DOHH2 (cell line): ENCODE data around the gene NSMCE4A.
A peak's percentile ranks its signal among the peaks of the same experiment; 100 is the strongest.
"Not testable (repeated sequence)": the region's sequence is repeated elsewhere in the genome, so short reads cannot be mapped to it uniquely, and the experiment has no call there.

Source experiments
- H3F3A ChIP-seq: fragments of 200-600 bp; sonication (generic), shearing (Covaris generic); 2 replicates; pipeline ENCODE4 v1.6.0; 2016; ENCODE audit warnings: antibody characterized with exemption, mild to moderate bottlenecking; ENCODE audit not compliant: control insufficient read depth, insufficient read depth
- H3K27ac ChIP-seq: fragments of 200-600 bp; sonication (generic); 2 replicates; pipeline ENCODE4 v1.5.1; 2014; ENCODE audit warnings: low read depth, mild to moderate bottlenecking, low read length, moderate library complexity
- H3K27me3 ChIP-seq: fragments of 200-600 bp; sonication (generic); 2 replicates; pipeline ENCODE4 v1.6.1; 2014; ENCODE audit warnings: mild to moderate bottlenecking, low read length, mixed read lengths; ENCODE audit not compliant: control insufficient read depth
- H3K36me3 ChIP-seq: fragments of 200-600 bp; sonication (generic); 2 replicates; pipeline ENCODE4 v1.6.1; 2014; ENCODE audit warnings: mild to moderate bottlenecking, low read length, moderate library complexity, mixed read lengths; ENCODE audit not compliant: control insufficient read depth
- H3K4me1 ChIP-seq: fragments of 200-600 bp; sonication (generic); 2 replicates; pipeline ENCODE4 v1.6.1; 2014; ENCODE audit warnings: mild to moderate bottlenecking, low read length, mixed read lengths; ENCODE audit not compliant: control insufficient read depth
- H3K4me2 ChIP-seq: fragments of 200-600 bp; sonication (generic); 2 replicates; pipeline ENCODE4 v1.6.0; 2014; ENCODE audit warnings: mild to moderate bottlenecking, low read length, moderate library complexity
- H3K4me3 ChIP-seq: fragments of 200-600 bp; sonication (generic); 2 replicates; pipeline ENCODE4 v1.5.1; 2014; ENCODE audit warnings: mild to moderate bottlenecking, low read length, mixed read lengths
- H3K79me2 ChIP-seq: fragments of 200-600 bp; sonication (generic); 2 replicates; pipeline ENCODE4 v1.6.1; 2014; ENCODE audit warnings: mild to moderate bottlenecking, low read length, mixed read lengths; ENCODE audit not compliant: control insufficient read depth
- H3K9me2 ChIP-seq: fragments of 200-600 bp; sonication (generic); replicated peaks from 2 replicates; pipeline ENCODE4 v1.6.1; 2014; ENCODE audit warnings: mild to moderate bottlenecking, low read length, mixed read lengths; ENCODE audit not compliant: control insufficient read depth
- H3K9me3 ChIP-seq: fragments of 200-600 bp; sonication (generic); 2 replicates; pipeline ENCODE4 v1.6.1; 2014; ENCODE audit warnings: antibody characterized with exemption, low read length, mixed read lengths; ENCODE audit not compliant: control insufficient read depth, insufficient read depth
- H4K20me1 ChIP-seq: fragments of 200-600 bp; sonication (generic); 2 replicates; pipeline ENCODE4 v1.6.0; 2014; ENCODE audit warnings: low read depth, mild to moderate bottlenecking, antibody characterized with exemption, low read length, moderate library complexity; ENCODE audit not compliant: control insufficient read depth, insufficient read depth
- EZH2phosphoT487 ChIP-seq: fragments of 200-600 bp; sonication (generic); IDR thresholded peaks from 2 replicates; pipeline ENCODE4 v1.6.1; 2017; ENCODE audit warnings: borderline replicate concordance, mild to moderate bottlenecking, antibody characterized with exemption, low read length, moderate library complexity, mixed read lengths
- TF ChIP-seq, protein P1 (sequence below): fragments of 200-600 bp; sonication (generic); IDR thresholded peaks from one replicate; pipeline ENCODE4 v1.5.1; 2014; ENCODE audit warnings: antibody characterized with exemption, mild to moderate bottlenecking, low read depth, low read length; ENCODE audit not compliant: poor library complexity, severe bottlenecking

NSMCE4A gene

DNA sequence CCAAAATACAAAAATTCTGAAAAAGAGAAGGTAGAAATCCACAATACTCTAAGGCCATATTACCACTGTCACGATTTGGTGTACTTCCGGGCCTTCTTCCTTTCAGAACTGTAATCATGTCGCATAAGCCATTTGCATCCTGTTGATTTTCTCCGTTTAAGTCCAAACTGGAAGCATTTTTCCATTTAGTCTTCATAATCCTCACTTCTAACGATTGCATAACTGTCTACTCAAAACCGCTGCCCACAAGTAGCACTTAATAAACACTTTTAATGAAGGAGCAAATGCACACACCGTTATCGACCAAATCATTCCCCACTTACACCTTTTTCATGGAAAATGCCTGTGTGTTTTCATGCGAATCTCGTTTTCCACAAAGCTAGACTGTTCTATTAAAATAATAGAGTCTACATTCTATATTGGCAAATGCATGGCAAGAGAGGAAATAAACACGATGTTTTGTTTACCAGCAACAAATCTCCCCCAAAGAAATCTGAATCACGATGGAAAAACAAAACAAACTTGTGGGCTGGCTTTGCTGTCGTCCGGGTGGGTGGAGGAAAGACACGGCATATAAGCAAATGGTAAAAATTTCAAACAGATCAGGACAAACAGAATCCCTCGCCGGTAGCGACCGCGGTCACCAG lies 48.2 kb downstream of the NSMCE4A start:
- Histone ChIP-seq H3K27ac (peak overlapping the region; percentile 44), H3K4me2 (peak overlapping the region; percentile 96), H3K4me1 (peaks cover 38% of the 10 kb centered on the region), H3K9me2 (no peaks in the 10 kb centered on the region), H3K9me3 (no peaks in the 10 kb centered on the region), H3K36me3 (peaks cover 21% of the 10 kb centered on the region), H3K4me3 (peak overlapping the region; percentile 92), H3K79me2 (peaks cover 61% of the 10 kb centered on the region), H3F3A (peaks cover 8% of the 10 kb centered on the region), H3K27me3 (no peaks in the 10 kb centered on the region), H4K20me1 (no peaks in the 10 kb centered on the region)
- no peak for TF ChIP-seq EZH2phosphoT487
- TF ChIP-seq, protein P1, sequence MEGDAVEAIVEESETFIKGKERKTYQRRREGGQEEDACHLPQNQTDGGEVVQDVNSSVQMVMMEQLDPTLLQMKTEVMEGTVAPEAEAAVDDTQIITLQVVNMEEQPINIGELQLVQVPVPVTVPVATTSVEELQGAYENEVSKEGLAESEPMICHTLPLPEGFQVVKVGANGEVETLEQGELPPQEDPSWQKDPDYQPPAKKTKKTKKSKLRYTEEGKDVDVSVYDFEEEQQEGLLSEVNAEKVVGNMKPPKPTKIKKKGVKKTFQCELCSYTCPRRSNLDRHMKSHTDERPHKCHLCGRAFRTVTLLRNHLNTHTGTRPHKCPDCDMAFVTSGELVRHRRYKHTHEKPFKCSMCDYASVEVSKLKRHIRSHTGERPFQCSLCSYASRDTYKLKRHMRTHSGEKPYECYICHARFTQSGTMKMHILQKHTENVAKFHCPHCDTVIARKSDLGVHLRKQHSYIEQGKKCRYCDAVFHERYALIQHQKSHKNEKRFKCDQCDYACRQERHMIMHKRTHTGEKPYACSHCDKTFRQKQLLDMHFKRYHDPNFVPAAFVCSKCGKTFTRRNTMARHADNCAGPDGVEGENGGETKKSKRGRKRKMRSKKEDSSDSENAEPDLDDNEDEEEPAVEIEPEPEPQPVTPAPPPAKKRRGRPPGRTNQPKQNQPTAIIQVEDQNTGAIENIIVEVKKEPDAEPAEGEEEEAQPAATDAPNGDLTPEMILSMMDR = no peak

DNA sequence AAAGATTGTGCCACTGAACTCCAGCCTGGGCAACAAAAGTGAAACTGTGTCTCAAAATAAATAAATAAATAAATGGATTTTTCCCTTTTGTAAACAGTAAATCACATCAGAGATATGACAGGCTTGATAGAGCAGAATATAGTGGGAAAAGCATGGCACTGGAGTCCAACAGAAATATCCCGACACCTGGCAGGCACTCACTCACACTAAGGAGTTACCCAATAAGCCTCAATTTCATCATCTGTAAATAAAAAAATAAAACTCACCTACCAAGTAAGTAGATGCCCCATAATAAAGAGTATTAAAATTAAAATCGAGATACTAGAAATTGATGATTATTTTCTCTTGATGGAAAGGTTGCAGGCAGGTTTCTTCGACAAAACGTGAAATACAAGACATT lies 48.9 kb downstream of the NSMCE4A start:
- Histone ChIP-seq H3K4me2 (peak overlapping the region; percentile 96), H3K36me3 (peaks cover 27% of the 10 kb centered on the region), H3F3A (peaks cover 8% of the 10 kb centered on the region), H3K27ac (no peak overlapping the region), H3K4me1 (peaks cover 44% of the 10 kb centered on the region), H3K9me3 (no peaks in the 10 kb centered on the region), H3K79me2 (peaks cover 63% of the 10 kb centered on the region), H3K27me3 (no peaks in the 10 kb centered on the region), H4K20me1 (no peaks in the 10 kb centered on the region), H3K9me2 (no peaks in the 10 kb centered on the region), H3K4me3 (peak overlapping the region; percentile 92)
- no peak for TF ChIP-seq EZH2phosphoT487

DNA sequence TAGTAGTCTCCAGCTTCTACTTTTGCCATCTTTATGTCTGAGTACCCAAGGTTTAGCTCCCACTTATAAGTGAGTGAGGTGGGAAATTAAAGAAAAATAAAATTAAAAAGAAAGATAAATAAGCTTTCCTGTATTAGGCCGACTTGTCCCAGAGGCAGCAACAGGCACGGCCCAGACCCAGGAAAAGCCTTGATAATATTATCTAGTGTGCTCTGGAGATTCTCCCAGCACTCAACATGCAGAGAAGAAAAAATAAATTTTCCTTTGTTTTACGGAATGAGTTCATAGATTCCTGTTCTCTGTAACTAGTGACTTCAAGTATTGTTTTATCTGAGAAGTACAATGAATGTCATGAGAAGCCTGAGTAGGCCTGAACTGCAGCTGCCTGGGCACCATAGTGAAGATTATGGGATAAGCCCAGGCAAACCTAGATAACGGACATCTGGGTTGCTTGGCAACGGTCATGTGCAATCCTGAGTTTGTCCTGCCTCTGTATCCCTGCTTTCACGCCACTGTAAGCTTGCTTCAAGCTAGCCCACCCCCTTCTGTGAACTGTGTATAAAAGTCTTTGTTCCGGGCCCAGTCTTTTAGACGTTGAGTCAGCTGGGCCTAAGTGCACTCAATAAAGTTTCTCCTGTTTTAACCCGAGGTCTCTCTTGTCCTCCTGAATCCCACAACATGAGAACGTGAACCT lies 53.6 kb downstream of the NSMCE4A start:
- Histone ChIP-seq H3K27ac (no peak overlapping the region; the same call in 1 of the 2 replicates), H3K36me3 (peaks cover 58% of the 10 kb centered on the region), H3K4me1 (peaks cover 66% of the 10 kb centered on the region), H4K20me1 (no peaks in the 10 kb centered on the region), H3F3A (peaks cover 12% of the 10 kb centered on the region), H3K4me3 (no peak overlapping the region), H3K79me2 (peaks cover 74% of the 10 kb centered on the region), H3K9me2 (no peaks in the 10 kb centered on the region), H3K9me3 (peaks cover 4% of the 10 kb centered on the region; the same call in 1 of the 2 replicates), H3K4me2 (no peak overlapping the region), H3K27me3 (no peaks in the 10 kb centered on the region)
- TF ChIP-seq EZH2phosphoT487 = no peak
- TF ChIP-seq, protein P1 = no peak

DNA sequence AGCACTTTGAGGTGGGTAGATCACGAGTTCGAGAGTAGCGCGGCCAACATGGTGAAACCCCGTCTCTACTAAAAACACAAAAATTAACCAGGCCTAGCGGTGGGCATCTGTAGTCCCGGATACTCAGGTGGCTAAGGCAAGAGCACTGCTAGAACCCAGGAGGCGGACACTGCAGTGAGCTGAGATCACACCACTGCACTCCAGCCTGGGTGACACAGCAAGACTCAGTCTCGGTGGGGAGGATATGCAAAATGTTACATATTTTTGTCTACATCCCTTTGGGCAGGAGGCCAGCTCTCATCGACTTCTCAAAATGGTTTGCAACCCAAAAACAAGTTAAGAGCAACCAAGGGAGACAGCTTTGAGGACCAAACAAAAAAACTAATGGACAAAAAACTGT lies 55.4 kb downstream of the NSMCE4A start:
- no peaks in the 10 kb centered on the region for H4K20me1 ChIP-seq
- H3K27me3 ChIP-seq = no peaks in the 10 kb centered on the region
- H3K79me2 ChIP-seq = peaks cover 63% of the 10 kb centered on the region
- peak overlapping the region; percentile 64 for H3K4me3 ChIP-seq
- peaks cover 64% of the 10 kb centered on the region for H3K36me3 ChIP-seq
- peak overlapping the region; percentile 82 for H3K27ac ChIP-seq
- H3K4me1 ChIP-seq = peaks cover 59% of the 10 kb centered on the region
- no peaks in the 10 kb centered on the region for H3K9me2 ChIP-seq
- TF ChIP-seq EZH2phosphoT487 = no peak
- TF ChIP-seq, protein P1 = no peak
- peaks cover 9% of the 10 kb centered on the region for H3F3A ChIP-seq
- H3K4me2 ChIP-seq = peak overlapping the region; percentile 79
- peaks cover 4% of the 10 kb centered on the region; the same call in 1 of the 2 replicates for H3K9me3 ChIP-seq

DNA sequence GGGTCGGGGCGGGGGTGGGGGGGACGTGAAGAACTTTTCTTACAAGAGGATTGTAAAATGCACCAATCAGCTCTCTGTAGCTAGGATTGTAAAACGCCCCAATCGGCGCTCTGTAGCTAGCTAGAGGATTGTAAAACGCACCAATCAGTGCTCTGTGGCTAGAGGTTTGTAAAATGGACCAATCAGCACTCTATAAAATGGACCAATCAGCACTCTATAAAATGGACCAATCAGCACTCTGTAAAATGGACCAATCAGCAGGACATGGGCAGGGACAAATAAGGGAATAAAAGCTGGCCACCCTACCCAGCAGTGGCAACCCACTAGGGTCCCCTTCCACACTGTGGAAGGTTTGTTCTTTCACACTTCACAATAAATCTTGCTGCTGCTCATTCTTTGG lies 56.2 kb downstream of the NSMCE4A start:
- H3K4me1 ChIP-seq = peaks cover 59% of the 10 kb centered on the region
- peaks cover 72% of the 10 kb centered on the region for H3K36me3 ChIP-seq

More for the DNA sequence above, 56.2 kb downstream of the NSMCE4A start:
- Histone ChIP-seq H3K4me3 (peak overlapping the region; percentile 64), H3K27ac (peak overlapping the region; percentile 82; the same call in 1 of the 2 replicates), H3K79me2 (peaks cover 60% of the 10 kb centered on the region)
- not testable (repeated sequence) for H3F3A ChIP-seq, H4K20me1 ChIP-seq, H3K27me3 ChIP-seq, H3K9me2 ChIP-seq, H3K9me3 ChIP-seq, H3K4me2 ChIP-seq
